HTERT RPE-1 (cell line): ENCODE data around the gene TLR8.
"Not testable (repeated sequence)": the region's sequence is repeated elsewhere in the genome, so short reads cannot be mapped to it uniquely, and the experiment has no call there.

Source experiments
- in situ Hi-C: fragments of 300-500 bp; cut with MboI; formaldehyde crosslinking; loops from 4 replicates; pipeline ENCODE4 v1.14.3; 2020; ENCODE audit warnings: low sequenced_read_pairs

TLR8 gene

GRCh38 chrX:12963210-12963850 is 56.9 kb downstream of the TLR8 start:
- in situ Hi-C loops: not testable (repeated sequence)

GRCh38 chrX:12965131-12965940 is 58.9 kb downstream of the TLR8 start:
- in situ Hi-C loops: no loop called here

GRCh38 chrX:12966151-12966550 is 59.7 kb downstream of the TLR8 start:
- in situ Hi-C loops: no loop called here

GRCh38 chrX:12967711-12968465 is 61.5 kb downstream of the TLR8 start:
- in situ Hi-C loops: no loop called here

GRCh38 chrX:12970691-12971202 is 64.3 kb downstream of the TLR8 start:
- in situ Hi-C loops: no loop called here

- in situ Hi-C loops: no loop called here
Measured at GRCh38 chrX:12971282-12972003, 65.0 kb downstream of the TLR8 start.

- in situ Hi-C loops: no loop called here
Measured at GRCh38 chrX:12972243-12972642, 65.8 kb downstream of the TLR8 start.
